ENCODE data around the gene SETD6.

Gene SETD6

DNA sequence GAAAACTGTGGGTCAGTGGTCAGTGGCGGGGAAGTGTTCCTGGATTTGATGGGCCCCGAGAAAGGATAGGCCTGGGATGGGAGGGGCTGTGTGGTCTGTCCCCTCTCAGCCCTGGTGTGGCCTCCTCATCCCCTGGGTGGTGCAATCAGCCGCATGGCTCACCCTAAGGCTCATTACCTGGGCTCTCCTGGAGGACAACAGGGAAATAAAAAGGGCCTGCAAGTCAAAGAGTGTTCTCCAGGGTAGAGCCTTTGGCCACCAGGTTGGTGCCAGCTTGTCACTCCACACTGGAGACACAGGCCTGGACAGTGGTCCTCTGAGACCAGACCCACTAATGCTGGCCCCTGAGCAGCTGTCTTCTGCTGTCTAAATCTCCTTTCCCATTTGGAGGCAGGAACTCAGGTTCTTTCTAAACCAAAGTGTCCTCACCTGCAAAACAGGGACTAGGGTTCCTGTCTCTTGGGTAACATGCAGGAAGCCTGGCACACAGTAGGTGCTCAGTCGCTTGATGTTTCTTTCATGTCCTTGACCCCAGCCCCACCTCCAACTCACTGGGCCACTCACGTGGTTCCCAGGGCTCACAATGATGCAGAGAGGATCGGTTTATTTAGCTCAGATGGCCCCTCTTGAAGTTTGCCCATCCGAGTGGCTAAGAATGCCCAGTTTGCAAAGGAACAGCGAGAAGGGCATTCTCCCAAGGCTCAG is 12.9 kb upstream of the SETD6 start:
- no peak for DNase-seq (ENCODE audit: low read depth)
- TF ChIP-seq, protein P1, sequence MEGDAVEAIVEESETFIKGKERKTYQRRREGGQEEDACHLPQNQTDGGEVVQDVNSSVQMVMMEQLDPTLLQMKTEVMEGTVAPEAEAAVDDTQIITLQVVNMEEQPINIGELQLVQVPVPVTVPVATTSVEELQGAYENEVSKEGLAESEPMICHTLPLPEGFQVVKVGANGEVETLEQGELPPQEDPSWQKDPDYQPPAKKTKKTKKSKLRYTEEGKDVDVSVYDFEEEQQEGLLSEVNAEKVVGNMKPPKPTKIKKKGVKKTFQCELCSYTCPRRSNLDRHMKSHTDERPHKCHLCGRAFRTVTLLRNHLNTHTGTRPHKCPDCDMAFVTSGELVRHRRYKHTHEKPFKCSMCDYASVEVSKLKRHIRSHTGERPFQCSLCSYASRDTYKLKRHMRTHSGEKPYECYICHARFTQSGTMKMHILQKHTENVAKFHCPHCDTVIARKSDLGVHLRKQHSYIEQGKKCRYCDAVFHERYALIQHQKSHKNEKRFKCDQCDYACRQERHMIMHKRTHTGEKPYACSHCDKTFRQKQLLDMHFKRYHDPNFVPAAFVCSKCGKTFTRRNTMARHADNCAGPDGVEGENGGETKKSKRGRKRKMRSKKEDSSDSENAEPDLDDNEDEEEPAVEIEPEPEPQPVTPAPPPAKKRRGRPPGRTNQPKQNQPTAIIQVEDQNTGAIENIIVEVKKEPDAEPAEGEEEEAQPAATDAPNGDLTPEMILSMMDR (IDR thresholded peaks at IDR 0.05; ENCODE audit: control insufficient read depth, insufficient read depth, low read depth, low read length, missing control alignments), result no peak
- no peak overlapping the region for H3K4me3 ChIP-seq (ENCODE audit: control insufficient read depth, low read depth, low read length)

DNA sequence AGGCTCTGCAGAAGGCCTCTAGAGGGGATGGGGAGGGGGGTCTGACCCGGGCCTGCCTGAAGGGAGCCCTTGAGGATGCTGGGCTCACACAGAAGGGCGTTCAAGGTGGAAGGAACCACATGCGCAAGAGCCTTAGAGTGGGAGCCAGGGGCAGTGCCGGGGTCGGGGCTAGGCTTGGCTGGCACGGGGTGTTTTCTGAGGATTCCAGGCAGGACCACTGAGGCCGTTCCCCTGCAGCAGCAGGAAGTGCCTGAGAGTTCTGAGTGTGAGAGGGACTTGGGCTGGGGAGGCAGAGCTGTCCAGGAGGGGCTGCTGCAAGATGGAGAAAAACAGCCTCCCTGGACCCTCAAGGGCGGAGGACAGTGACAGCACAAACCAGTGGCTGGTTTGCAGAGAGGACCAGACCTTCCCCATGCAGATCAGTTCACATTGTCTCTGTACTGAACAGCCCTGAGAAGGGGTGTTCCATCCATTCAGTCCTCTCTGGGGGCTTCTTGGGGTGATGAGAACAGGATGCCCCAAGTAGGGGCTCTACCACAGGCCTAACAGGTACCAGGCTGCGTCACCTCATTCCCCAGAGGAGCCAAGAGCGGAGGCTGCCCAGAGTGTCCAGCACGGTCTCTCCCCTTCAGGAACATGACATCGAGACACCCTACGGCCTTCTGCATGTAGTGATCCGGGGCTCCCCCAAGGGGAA is 12.0 kb upstream of the SETD6 start:
- no peak for DNase-seq (ENCODE audit: low read depth)
- no peak overlapping the region for H3K4me3 ChIP-seq (ENCODE audit: control insufficient read depth, low read depth, low read length)
- TF ChIP-seq, protein P1 (IDR thresholded peaks at IDR 0.05; ENCODE audit: control insufficient read depth, insufficient read depth, low read depth, low read length, missing control alignments), result no peak

DNA sequence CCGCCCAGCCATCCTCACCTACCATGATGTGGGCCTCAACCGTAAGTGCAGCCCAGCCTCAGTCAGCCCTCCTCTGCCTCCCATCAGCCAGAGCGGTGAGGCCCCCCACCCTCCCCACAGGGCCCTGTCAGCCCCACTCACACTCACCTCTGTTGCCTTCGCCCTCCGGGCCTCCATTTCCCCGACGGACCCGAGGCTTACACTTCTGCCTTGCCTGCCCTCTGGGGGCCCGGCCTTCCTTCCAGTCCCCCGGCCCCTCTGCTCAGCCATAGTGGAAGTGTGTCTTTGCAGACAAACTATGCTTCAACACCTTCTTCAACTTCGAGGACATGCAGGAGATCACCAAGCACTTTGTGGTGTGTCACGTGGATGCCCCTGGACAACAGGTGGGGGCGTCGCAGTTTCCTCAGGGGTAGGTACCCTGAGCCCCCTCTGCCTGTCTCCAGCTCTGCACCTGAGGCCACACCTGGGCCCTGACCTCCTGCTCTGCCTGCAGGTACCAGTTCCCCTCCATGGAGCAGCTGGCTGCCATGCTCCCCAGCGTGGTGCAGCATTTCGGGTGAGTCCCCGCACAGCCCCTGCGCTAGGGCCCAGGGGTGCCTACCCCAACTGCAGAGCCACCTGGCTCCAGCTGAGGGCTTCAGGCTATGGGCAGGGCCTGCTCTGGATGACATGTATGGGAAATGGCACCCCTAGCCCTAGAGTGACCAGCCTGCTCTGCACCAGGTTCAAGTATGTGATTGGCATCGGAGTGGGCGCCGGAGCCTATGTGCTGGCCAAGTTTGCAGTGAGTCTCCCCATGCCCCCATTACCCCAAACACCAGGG is 11.2 kb upstream of the SETD6 start:
- TF ChIP-seq, protein P1 (IDR thresholded peaks at IDR 0.05; ENCODE audit: control insufficient read depth, insufficient read depth, low read depth, low read length, missing control alignments), result no peak
- DNase-seq (ENCODE audit: low read depth), result no peak
- no peak overlapping the region for H3K4me3 ChIP-seq (ENCODE audit: control insufficient read depth, low read depth, low read length)

DNA sequence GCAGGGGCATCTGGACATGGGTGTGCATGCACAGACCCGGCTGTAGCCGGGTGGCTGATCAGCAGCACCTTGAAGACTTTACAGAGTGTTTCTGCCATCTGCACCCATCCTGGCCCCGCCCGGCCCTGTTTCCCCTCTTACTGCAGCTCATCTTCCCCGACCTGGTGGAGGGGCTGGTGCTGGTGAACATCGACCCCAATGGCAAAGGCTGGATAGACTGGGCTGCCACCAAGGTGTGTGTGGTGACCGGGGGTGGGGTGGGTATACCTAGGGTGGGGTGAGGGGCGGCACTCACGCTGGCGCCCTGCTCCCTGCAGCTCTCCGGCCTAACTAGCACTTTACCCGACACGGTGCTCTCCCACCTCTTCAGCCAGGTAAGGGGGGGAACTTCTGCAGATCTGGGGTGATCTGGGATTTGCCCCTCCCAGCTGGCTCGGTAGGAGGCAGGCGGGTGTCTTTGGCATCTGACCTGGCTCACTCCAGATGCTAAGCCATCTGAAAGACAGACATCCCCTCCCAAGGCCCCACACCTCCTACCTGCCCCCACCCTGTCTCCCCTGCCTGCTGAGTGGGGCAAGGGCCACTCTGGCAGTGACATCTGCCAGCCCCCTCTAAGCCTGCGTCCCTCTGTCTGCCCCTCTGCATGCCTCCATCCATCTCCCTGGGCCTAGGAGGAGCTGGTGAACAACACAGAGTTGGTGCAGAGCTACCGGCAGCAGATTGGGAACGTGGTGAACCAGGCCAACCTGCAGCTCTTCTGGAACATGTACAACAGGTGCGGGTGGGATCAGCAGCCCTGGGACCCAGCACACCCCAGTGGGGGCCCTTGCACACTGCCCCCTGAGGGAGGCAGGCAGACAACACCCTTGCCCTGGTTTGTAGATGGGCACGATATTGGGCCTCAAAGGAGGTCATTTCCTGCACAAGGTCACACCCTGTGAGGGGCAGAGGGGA is 8.8 kb upstream of the SETD6 start:
- no peak overlapping the region for H3K4me3 ChIP-seq (ENCODE audit: control insufficient read depth, low read depth, low read length)
- TF ChIP-seq, protein P1 (IDR thresholded peaks at IDR 0.05; ENCODE audit: control insufficient read depth, insufficient read depth, low read depth, low read length, missing control alignments), result no peak
- no peak for DNase-seq (ENCODE audit: low read depth)

DNA sequence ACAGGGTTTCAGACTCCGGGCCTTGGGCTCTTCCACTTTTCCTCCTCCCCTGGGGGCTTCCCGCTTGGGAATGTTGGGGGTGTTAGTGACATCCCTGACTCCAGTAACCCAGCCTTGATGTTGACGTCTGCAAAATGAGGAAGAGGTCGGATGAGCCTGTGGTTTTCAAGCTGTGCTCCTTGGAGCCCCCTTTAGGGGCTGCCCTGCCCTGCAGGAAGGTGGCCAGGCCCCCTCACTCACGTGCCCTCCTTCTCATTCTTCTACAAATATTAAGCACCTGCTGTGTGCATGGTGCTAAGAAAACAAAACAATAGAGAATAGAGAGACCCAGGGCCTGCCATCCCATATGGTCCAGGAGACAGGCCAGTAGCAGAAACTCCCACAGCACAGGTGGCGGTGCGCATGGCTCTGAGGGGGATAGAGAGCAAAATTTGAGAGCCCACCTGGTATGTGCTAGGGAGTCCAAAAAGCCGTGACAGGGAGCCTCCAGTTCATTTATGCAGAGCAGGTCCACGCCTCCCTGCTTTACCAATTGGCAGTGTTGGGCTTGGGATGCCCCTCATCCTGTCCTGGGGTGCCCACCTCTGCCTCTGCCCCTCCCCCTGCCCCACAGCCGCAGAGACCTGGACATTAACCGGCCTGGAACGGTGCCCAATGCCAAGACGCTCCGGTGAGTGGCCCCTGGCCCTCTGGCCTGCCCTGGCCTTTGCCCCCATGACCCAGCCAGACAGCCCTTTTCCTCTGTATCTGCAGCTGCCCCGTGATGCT is 7.9 kb upstream of the SETD6 start:
- TF ChIP-seq, protein P1 (IDR thresholded peaks at IDR 0.05; ENCODE audit: control insufficient read depth, insufficient read depth, low read depth, low read length, missing control alignments), result no peak
- H3K4me3 ChIP-seq (ENCODE audit: control insufficient read depth, low read depth, low read length), result no peak overlapping the region
- no peak for DNase-seq (ENCODE audit: low read depth)
